ENCODE measurements around the gene S100A4.

- TF ChIP-seq SIN3A (IDR thresholded peaks at IDR 0.05; ENCODE audit: borderline replicate concordance, insufficient read depth, low read length) = no peak
- no peak for TF ChIP-seq REST (IDR thresholded peaks at IDR 0.05; ENCODE audit: insufficient read depth in 1 of 2, low read depth in 2 of 2, low read length in 2 of 2)
- TF ChIP-seq POLR2AphosphoS5 (IDR thresholded peaks at IDR 0.05; ENCODE audit: low read depth, low read length) = no peak
- no peak for TF ChIP-seq TAF1 (IDR thresholded peaks at IDR 0.05; ENCODE audit: borderline replicate concordance, insufficient read depth, low read length)
Measured at GRCh38 chr1:153509036-153509435, 36.6 kb downstream of the S100A4 start.
